OCI-LY3 (cell line): Measurements from ENCODE around the gene TREM1.

ENCODE experiments used
- CTCF ChIP-seq: fragments of 200-600, 300-600 bp; sonication (generic); IDR thresholded peaks from 2 replicates; pipeline ENCODE4 v1.5.1; 2014; ENCODE audit warnings: antibody characterized with exemption, low read length, low read depth
- EZH2phosphoT487 ChIP-seq: fragments of 200-600 bp; shearing (Covaris generic); IDR thresholded peaks from 2 replicates; pipeline ENCODE4 v1.6.1; 2018; ENCODE audit warnings: antibody characterized with exemption, mixed run types, low read depth

DNA sequence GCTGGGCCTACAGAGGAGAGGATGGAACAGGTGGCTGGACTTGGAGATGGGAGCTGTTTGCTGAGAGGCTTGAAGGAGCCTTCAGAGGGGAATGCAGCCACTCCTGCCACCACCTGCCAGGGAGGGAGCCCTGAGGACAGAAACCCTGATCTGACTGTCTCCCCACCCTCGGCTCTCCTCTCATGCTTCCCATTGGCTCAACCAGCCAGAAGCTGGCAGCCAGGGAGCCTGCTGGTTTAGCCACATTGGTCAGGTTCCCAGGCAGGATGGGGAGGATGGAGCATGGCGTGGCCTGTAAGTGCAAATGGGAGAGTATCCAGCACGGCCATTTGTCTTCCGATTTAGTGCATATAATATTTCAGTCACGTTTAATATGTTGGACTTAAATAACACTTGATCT, 12.8 kb downstream of the TREM1 start:
- TF ChIP-seq CTCF (no peak), EZH2phosphoT487 (no peak)
